Measurements from ENCODE around the gene CLEC4E. TPM values are rescaled to one million over a fixed set of nuclear protein-coding genes. Genes with fewer than 3 reads are reported as not detected.
"Not testable (repeated sequence)": the region's sequence is repeated elsewhere in the genome, so short reads cannot be mapped to it uniquely, and the experiment has no call there.

Gene CLEC4E
- polyA plus RNA-seq, 1 donor from 2014 or later = not detected

- no peaks in the 10 kb centered on the region for H3K79me2 ChIP-seq (replicated peaks; ENCODE audit: insufficient read depth, low read length)
- no peaks in the 10 kb centered on the region for H3K9me2 ChIP-seq (ENCODE audit: insufficient read depth, low read length)
- no peaks in the 10 kb centered on the region for H3K27me3 ChIP-seq (ENCODE audit: insufficient read depth, low read depth, low read length)
- no peaks in the 10 kb centered on the region for H4K20me1 ChIP-seq (ENCODE audit: insufficient read depth)
- H3K9ac ChIP-seq (ENCODE audit: low read length) = no peak overlapping the region
- no peak overlapping the region for H2AFZ ChIP-seq (ENCODE audit: low read depth, low read length)
- TF ChIP-seq POLR2AphosphoS5 (IDR thresholded peaks at IDR 0.05) (no peak), EP300 (conservative IDR thresholded peaks at IDR 0.05; ENCODE audit: poor library complexity, severe bottlenecking) (no peak), SMC3 (conservative IDR thresholded peaks at IDR 0.05; ENCODE audit: poor library complexity) (no peak), MXI1 (conservative IDR thresholded peaks at IDR 0.05; ENCODE audit: poor library complexity, severe bottlenecking) (no peak), REST (IDR thresholded peaks at IDR 0.05; ENCODE audit: borderline replicate concordance) (no peak), TAF1 (IDR thresholded peaks at IDR 0.05; ENCODE audit: low read depth) (no peak), CTCF (IDR thresholded peaks at IDR 0.05; ENCODE audit: poor library complexity, severe bottlenecking) (no peak), EZH2 (IDR thresholded peaks at IDR 0.05; ENCODE audit: borderline replicate concordance, insufficient read depth, low read length, poor library complexity, severe bottlenecking) (no peak), RAD21 (conservative IDR thresholded peaks at IDR 0.05) (no peak)
- H3K36me3 ChIP-seq (ENCODE audit: insufficient read depth, low read length) = no peaks in the 10 kb centered on the region
- H3K4me3 ChIP-seq (ENCODE audit: low read length) = no peak overlapping the region
- no peak overlapping the region for H3K4me2 ChIP-seq (ENCODE audit: low read length)
- H3K9me3 ChIP-seq (ENCODE audit: low read length) = no peaks in the 10 kb centered on the region
- H3K27ac ChIP-seq (ENCODE audit: low read length) = no peak overlapping the region
- no peaks in the 10 kb centered on the region for H3F3A ChIP-seq (ENCODE audit: insufficient read depth, low read length, poor library complexity, severe bottlenecking)
Observed at GRCh38 chr12:8566525-8566924, 25.8 kb upstream of the CLEC4E start.

- not testable (repeated sequence) for H3K9me2 ChIP-seq (ENCODE audit: insufficient read depth, low read length); H3K9me3 ChIP-seq (ENCODE audit: low read length); H3K27me3 ChIP-seq (ENCODE audit: insufficient read depth, low read depth, low read length); H3K4me2 ChIP-seq (ENCODE audit: low read length); H3K4me3 ChIP-seq (ENCODE audit: low read length); H3K27ac ChIP-seq (ENCODE audit: low read length); H3K9ac ChIP-seq (ENCODE audit: low read length); H3K79me2 ChIP-seq (replicated peaks; ENCODE audit: insufficient read depth, low read length); H3K36me3 ChIP-seq (ENCODE audit: insufficient read depth, low read length); H4K20me1 ChIP-seq (ENCODE audit: insufficient read depth); H3F3A ChIP-seq (ENCODE audit: insufficient read depth, low read length, poor library complexity, severe bottlenecking); H2AFZ ChIP-seq (ENCODE audit: low read depth, low read length)
Observed at GRCh38 chr12:8566052-8566451, 25.3 kb upstream of the CLEC4E start.

GRCh38 chr12:8564656-8565055 lies 24.0 kb upstream of the CLEC4E start:
- H3K9ac ChIP-seq (ENCODE audit: low read length) = no peak overlapping the region
- H3K79me2 ChIP-seq (replicated peaks; ENCODE audit: insufficient read depth, low read length) = no peaks in the 10 kb centered on the region
- H4K20me1 ChIP-seq (ENCODE audit: insufficient read depth) = no peaks in the 10 kb centered on the region
- H3K9me2 ChIP-seq (ENCODE audit: insufficient read depth, low read length) = no peaks in the 10 kb centered on the region
- no peak for TF ChIP-seq MXI1 (conservative IDR thresholded peaks at IDR 0.05; ENCODE audit: poor library complexity, severe bottlenecking)
- TF ChIP-seq REST (IDR thresholded peaks at IDR 0.05; ENCODE audit: borderline replicate concordance) = no peak
- no peak for TF ChIP-seq POLR2AphosphoS5 (IDR thresholded peaks at IDR 0.05)
- TF ChIP-seq CTCF (IDR thresholded peaks at IDR 0.05; ENCODE audit: poor library complexity, severe bottlenecking) = no peak
- no peak for TF ChIP-seq SMC3 (conservative IDR thresholded peaks at IDR 0.05; ENCODE audit: poor library complexity)
- no peak for TF ChIP-seq TAF1 (IDR thresholded peaks at IDR 0.05; ENCODE audit: low read depth)
- no peaks in the 10 kb centered on the region for H3K9me3 ChIP-seq (ENCODE audit: low read length)
- H3K36me3 ChIP-seq (ENCODE audit: insufficient read depth, low read length) = no peaks in the 10 kb centered on the region
- no peaks in the 10 kb centered on the region for H3K27me3 ChIP-seq (ENCODE audit: insufficient read depth, low read depth, low read length)
- H3K27ac ChIP-seq (ENCODE audit: low read length) = no peak overlapping the region
- no peaks in the 10 kb centered on the region for H3F3A ChIP-seq (ENCODE audit: insufficient read depth, low read length, poor library complexity, severe bottlenecking)
- no peak overlapping the region for H3K4me2 ChIP-seq (ENCODE audit: low read length)
- H2AFZ ChIP-seq (ENCODE audit: low read depth, low read length) = no peak overlapping the region
- no peak overlapping the region for H3K4me3 ChIP-seq (ENCODE audit: low read length)
